Natural killer cell (primary cell): ENCODE measurements around the gene CCDC30. TPM values are rescaled to one million over a fixed set of nuclear protein-coding genes. Genes with fewer than 3 reads are reported as not detected.

Source experiments
- ATAC-seq, 3 donors: fragments of 150-1000 bp in 2 of 3; fragments of 200-7000 bp in 1 of 3; cut with Tn5 transposase; 1 replicate in 1 of 3; 2 replicates in 2 of 3; pipeline ENCODE4 v1.10.0; 2021; ENCODE audit warnings: mild to moderate bottlenecking in 2 of 3, moderate library complexity in 2 of 3
- DNase-seq, 2 donors: peaks; one replicate each; pipeline versions ENCODE4 v3.0.0 to v3.0.0-alpha.2; 2013 to 2021; ENCODE audit warnings: mixed read lengths in 1 of 2
- H3K27ac ChIP-seq: one replicate; pipeline ENCODE4 v1.5.1; 2013; ENCODE audit warnings: mild to moderate bottlenecking, low read length
- H3K27me3 ChIP-seq: one replicate; pipeline ENCODE4 v1.6.1; 2013; ENCODE audit warnings: low read length; ENCODE audit not compliant: control insufficient read depth, insufficient read depth
- H3K36me3 ChIP-seq: one replicate; pipeline ENCODE4 v1.6.1; 2013; ENCODE audit warnings: low read length; ENCODE audit not compliant: control insufficient read depth, insufficient read depth
- H3K4me1 ChIP-seq: one replicate; pipeline ENCODE4 v1.6.1; 2013; ENCODE audit warnings: low read length; ENCODE audit not compliant: control insufficient read depth, insufficient read depth
- H3K4me3 ChIP-seq: one replicate; pipeline ENCODE4 v1.5.1; 2013; ENCODE audit warnings: low read length
- H3K9me3 ChIP-seq: one replicate; pipeline ENCODE4 v1.6.1; 2013; ENCODE audit warnings: low read length; ENCODE audit not compliant: control insufficient read depth, insufficient read depth
- H3K27ac Mint-ChIP-seq, 2 donors: one replicate each; pipeline ENCODE4 v1.8.0; 2022; ENCODE audit warnings: mild to moderate bottlenecking in 2 of 2, mixed read lengths in 2 of 2, moderate library complexity in 1 of 2
- H3K27me3 Mint-ChIP-seq, 2 donors: one replicate each; pipeline ENCODE4 v1.8.0; 2022; ENCODE audit warnings: low read depth in 2 of 2, mixed read lengths in 2 of 2
- H3K36me3 Mint-ChIP-seq: one replicate; pipeline ENCODE4 v1.8.0; 2022; ENCODE audit warnings: mixed read lengths
- H3K4me1 Mint-ChIP-seq, 2 donors: one replicate each; pipeline ENCODE4 v1.8.0; 2022; ENCODE audit warnings: mixed read lengths in 2 of 2
- H3K4me3 Mint-ChIP-seq: one replicate; pipeline ENCODE4 v1.8.0; 2022; ENCODE audit warnings: mild to moderate bottlenecking, moderate library complexity, mixed read lengths
- H3K9me3 Mint-ChIP-seq, 2 donors: one replicate each; pipeline ENCODE4 v1.8.0; 2022; ENCODE audit warnings: mixed read lengths in 2 of 2
- WGBS: methylation state at CpG from one replicate; pipeline ENCODE4 v1.1.7; 2013; ENCODE audit warnings: missing lambda C conversion rate; ENCODE audit not compliant: insufficient coverage; 5-methylcytosine and 5-hydroxymethylcytosine counted together
- intact Hi-C: fragments of 100-400 bp; cut with micrococcal nuclease; formaldehyde crosslinking; loops from one replicate; pipeline ENCODE4 v1.14.2; 2022
- total RNA-seq, 4 donors: library from RNA; stranded (reverse); fragments of 120-200 nt in 1 of 4; gene quantifications; one replicate each; pipeline versions ENCODE4 v1.2.3 to v1.2.4, GENCODE V29; 2013 to 2022
- TF ChIP-seq, protein P1 (sequence below): fragments of 200-600 bp; IDR thresholded peaks from one replicate; pipeline ENCODE4 v1.8.0; 2022; ENCODE audit warnings: antibody characterized with exemption

The CCDC30 gene
- total RNA-seq, 3 donors from 2014 or later (not counting 1 experiment from before 2014, with no cell fraction given) = 4.5 to 6.1 (median 5.0) TPM

DNA sequence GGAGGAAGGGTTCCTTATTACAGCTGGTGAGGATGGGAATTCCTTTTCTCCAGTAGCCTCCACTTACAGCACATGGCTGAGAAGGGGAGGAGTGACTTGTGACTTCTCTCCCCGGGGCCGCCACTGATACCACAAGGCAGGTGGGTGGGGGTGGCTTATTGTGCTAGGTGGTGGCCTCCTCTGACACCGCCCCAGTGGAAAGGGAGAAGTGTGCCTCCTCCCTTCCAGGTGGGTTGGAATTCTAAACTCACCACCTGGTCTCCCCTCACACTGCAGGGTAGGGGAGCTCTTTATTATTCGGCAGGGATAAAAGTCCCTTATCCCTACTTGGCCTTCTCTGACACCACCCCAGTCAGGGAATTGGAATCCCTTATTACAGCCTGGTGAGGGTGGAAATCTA lies 89.5 kb downstream of the CCDC30 start:
- Histone ChIP-seq H3K4me3 (no peak overlapping the region), H3K9me3 (no peaks in the 10 kb centered on the region), H3K36me3 (no peaks in the 10 kb centered on the region), H3K27me3 (no peaks in the 10 kb centered on the region), H3K4me1 (no peaks in the 10 kb centered on the region), H3K27ac (no peak overlapping the region)
- Mint-ChIP-seq H3K9me3 (no peaks in the 10 kb centered on the region), H3K36me3 (no peaks in the 10 kb centered on the region), H3K27me3 (no peaks in the 10 kb centered on the region), H3K27ac (no peak overlapping the region), H3K4me1 (no peaks in the 10 kb centered on the region), H3K4me3 (no peak overlapping the region)
- TF ChIP-seq, protein P1, sequence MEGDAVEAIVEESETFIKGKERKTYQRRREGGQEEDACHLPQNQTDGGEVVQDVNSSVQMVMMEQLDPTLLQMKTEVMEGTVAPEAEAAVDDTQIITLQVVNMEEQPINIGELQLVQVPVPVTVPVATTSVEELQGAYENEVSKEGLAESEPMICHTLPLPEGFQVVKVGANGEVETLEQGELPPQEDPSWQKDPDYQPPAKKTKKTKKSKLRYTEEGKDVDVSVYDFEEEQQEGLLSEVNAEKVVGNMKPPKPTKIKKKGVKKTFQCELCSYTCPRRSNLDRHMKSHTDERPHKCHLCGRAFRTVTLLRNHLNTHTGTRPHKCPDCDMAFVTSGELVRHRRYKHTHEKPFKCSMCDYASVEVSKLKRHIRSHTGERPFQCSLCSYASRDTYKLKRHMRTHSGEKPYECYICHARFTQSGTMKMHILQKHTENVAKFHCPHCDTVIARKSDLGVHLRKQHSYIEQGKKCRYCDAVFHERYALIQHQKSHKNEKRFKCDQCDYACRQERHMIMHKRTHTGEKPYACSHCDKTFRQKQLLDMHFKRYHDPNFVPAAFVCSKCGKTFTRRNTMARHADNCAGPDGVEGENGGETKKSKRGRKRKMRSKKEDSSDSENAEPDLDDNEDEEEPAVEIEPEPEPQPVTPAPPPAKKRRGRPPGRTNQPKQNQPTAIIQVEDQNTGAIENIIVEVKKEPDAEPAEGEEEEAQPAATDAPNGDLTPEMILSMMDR = no peak
- 60% methylated on average over 1 of the region's 4 CpGs for WGBS
- no peak for DNase-seq
- intact Hi-C loops = no loop called here
- ATAC-seq = no peak

DNA sequence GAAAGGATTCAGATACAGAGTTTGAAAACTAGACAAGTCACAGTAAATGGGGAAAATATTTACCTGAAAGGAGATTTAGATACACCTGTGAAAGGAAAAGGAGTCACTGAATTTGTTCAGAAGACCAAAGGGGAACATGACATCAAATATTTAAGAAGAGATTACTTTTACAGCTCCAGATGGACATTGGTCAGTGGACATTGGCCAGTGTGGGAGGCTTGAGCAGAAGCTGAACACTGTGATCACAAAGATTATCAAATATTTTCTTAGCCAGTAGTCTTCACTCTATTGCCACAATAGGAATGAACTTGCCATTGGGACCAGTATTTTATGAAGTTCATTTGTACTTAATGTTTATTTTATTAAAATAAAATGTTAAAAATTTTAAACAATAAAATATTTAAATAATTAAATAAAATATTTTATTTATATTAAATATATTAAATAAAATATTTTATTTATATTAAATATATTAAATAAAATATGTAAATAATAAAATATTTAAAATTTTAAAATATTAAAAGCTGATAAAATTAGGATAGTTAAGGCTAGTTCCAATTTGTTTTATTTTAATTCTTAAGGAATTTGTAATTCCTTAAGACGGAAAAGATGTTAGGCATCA lies 94.3 kb downstream of the CCDC30 start:
- no peak overlapping the region for H3K27ac ChIP-seq
- no peaks in the 10 kb centered on the region for H3K4me1 ChIP-seq
- H3K4me3 ChIP-seq = no peak overlapping the region
- intact Hi-C loops = no loop called here
- TF ChIP-seq, protein P1 = no peak
- no peak for DNase-seq
- no peaks in the 10 kb centered on the region for H3K4me1 Mint-ChIP-seq
- H3K4me3 Mint-ChIP-seq = no peak overlapping the region
- H3K27me3 ChIP-seq = no peaks in the 10 kb centered on the region
- no peak for ATAC-seq
- no CpG with 5 or more reads among the region's 1 CpG for WGBS
- no peaks in the 10 kb centered on the region for H3K9me3 ChIP-seq
- H3K36me3 Mint-ChIP-seq = peaks cover 12% of the 10 kb centered on the region
- H3K36me3 ChIP-seq = no peaks in the 10 kb centered on the region
- peaks cover 0 to 3% of the 10 kb centered on the region in 2 donors for H3K27me3 Mint-ChIP-seq
- no peak overlapping the region for H3K27ac Mint-ChIP-seq
- no peaks in the 10 kb centered on the region for H3K9me3 Mint-ChIP-seq

DNA sequence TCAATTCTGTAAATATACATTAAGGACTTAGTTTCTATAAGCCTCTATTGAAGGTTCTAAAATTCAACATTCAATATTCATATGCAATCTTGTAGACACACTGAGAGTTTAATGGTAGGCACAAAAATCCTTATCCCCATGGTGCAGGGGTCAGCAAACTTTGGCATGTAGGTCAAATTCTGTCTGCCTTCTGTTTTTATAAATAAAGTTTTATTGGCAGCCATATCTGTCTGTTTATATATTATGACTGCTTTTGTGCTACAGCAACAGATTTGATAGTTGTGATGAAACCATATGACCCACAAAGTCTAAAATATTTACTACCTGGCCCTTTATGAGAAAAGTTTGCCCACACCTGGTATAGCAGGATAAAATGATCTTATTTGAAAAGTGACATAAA lies 104.0 kb downstream of the CCDC30 start:
- H3K4me3 ChIP-seq = no peak overlapping the region
- Mint-ChIP-seq H3K27me3 (no peaks in the 10 kb centered on the region), H3K4me3 (no peak overlapping the region), H3K36me3 (no peaks in the 10 kb centered on the region), H3K4me1 (no peaks in the 10 kb centered on the region), H3K27ac (no peak overlapping the region), H3K9me3 (no peaks in the 10 kb centered on the region)
- H3K27me3 ChIP-seq = no peaks in the 10 kb centered on the region
- no peaks in the 10 kb centered on the region for H3K4me1 ChIP-seq
- intact Hi-C loops = no loop called here
- no peaks in the 10 kb centered on the region for H3K9me3 ChIP-seq
- H3K36me3 ChIP-seq = no peaks in the 10 kb centered on the region
- TF ChIP-seq, protein P1 = no peak
- no peak overlapping the region for H3K27ac ChIP-seq
- DNase-seq = no peak
- no peak for ATAC-seq

- no peak for DNase-seq
- Mint-ChIP-seq H3K36me3 (no peaks in the 10 kb centered on the region), H3K27me3 (no peaks in the 10 kb centered on the region), H3K27ac (no peak overlapping the region), H3K4me1 (no peaks in the 10 kb centered on the region), H3K9me3 (no peaks in the 10 kb centered on the region), H3K4me3 (no peak overlapping the region)
- WGBS = 67% methylated on average over 1 of the region's 1 CpG
- Histone ChIP-seq H3K27ac (no peak overlapping the region), H3K9me3 (no peaks in the 10 kb centered on the region), H3K27me3 (no peaks in the 10 kb centered on the region), H3K4me3 (no peak overlapping the region), H3K36me3 (no peaks in the 10 kb centered on the region), H3K4me1 (no peaks in the 10 kb centered on the region)
- intact Hi-C loops = no loop called here
- TF ChIP-seq, protein P1 = no peak
- no peak for ATAC-seq
These were observed 113.8 kb downstream of the CCDC30 start for GRCh38 chr1:42576935-42577334.
